ENCODE results near the gene HPSE. TPM values are rescaled to one million over a fixed set of nuclear protein-coding genes. Genes with fewer than 3 reads are reported as not detected.
"Not testable (repeated sequence)": the region's sequence is repeated elsewhere in the genome, so short reads cannot be mapped to it uniquely, and the experiment has no call there.

Gene HPSE
- polyA plus RNA-seq, 5 donors = 1.4 to 2.6 (median 1.7) TPM

- DNase-seq = peak; percentile 93 to 96
Measured at GRCh38 chr4:83284193-83285054, 50.2 kb downstream of the HPSE start, which contains the start of gene COQ2. TSS of gene COQ2 (minus strand) at chr4:83284798. CDS start at chr4:83284764, 34 bp downstream.

GRCh38 chr4:83283181-83283580 is 51.5 kb downstream of the HPSE start:
- DNase-seq = no peak

GRCh38 chr4:83282049-83282535 is 52.6 kb downstream of the HPSE start:
- DNase-seq = peak in 1 of 2 donors; percentile 36

- DNase-seq = no peak
Measured at GRCh38 chr4:83281307-83281706, 53.3 kb downstream of the HPSE start.

GRCh38 chr4:83276299-83277040 is 58.2 kb downstream of the HPSE start:
- DNase-seq = no peak

GRCh38 chr4:83273926-83274325 is 60.7 kb downstream of the HPSE start:
- not testable (repeated sequence) for DNase-seq

- DNase-seq = no peak
Measured at GRCh38 chr4:83272900-83273299, 61.7 kb downstream of the HPSE start.

GRCh38 chr4:83269256-83269655 is 65.4 kb downstream of the HPSE start:
- DNase-seq = no peak

GRCh38 chr4:83268491-83268890 is 66.2 kb downstream of the HPSE start:
- DNase-seq = no peak

GRCh38 chr4:83267830-83268475 is 66.7 kb downstream of the HPSE start:
- DNase-seq = no peak

- DNase-seq = no peak
Measured at GRCh38 chr4:83267121-83267829, 67.4 kb downstream of the HPSE start.

- DNase-seq = no peak
Measured at GRCh38 chr4:83266689-83267088, 68.0 kb downstream of the HPSE start.

- DNase-seq = no peak
Measured at GRCh38 chr4:83263106-83263505, 71.5 kb downstream of the HPSE start.

GRCh38 chr4:83262682-83263081 is 72.0 kb downstream of the HPSE start:
- no peak for DNase-seq

- no peak for DNase-seq
Measured at GRCh38 chr4:83261307-83261706, 73.3 kb downstream of the HPSE start.

- no peak for DNase-seq
Measured at GRCh38 chr4:83259586-83259985, 75.1 kb downstream of the HPSE start.

GRCh38 chr4:83258461-83258860 is 76.2 kb downstream of the HPSE start:
- DNase-seq = no peak

GRCh38 chr4:83257811-83258210 is 76.8 kb downstream of the HPSE start:
- DNase-seq = no peak

- DNase-seq = peak; percentile 7 to 21
Measured at GRCh38 chr4:83255584-83255983, 79.1 kb downstream of the HPSE start.

GRCh38 chr4:83252782-83253405 is 81.8 kb downstream of the HPSE start:
- DNase-seq = peak; percentile 21 to 33

GRCh38 chr4:83251447-83251830 is 83.2 kb downstream of the HPSE start:
- no peak for DNase-seq
